Adipocyte (in vitro differentiated cells): Measurements from ENCODE around the gene ZFP90.
"Not testable (repeated sequence)": the region's sequence is repeated elsewhere in the genome, so short reads cannot be mapped to it uniquely, and the experiment has no call there.

ENCODE experiments used
- DNase-seq: peaks from one replicate; pipeline ENCODE4 v3.0.0-alpha.2; 2015; ENCODE audit warnings: low read depth
- H3K27me3 ChIP-seq: replicated peaks from 2 replicates; pipeline ENCODE4 v1.7.0; 2013; ENCODE audit warnings: mild to moderate bottlenecking, low read length, moderate library complexity; ENCODE audit not compliant: control insufficient read depth, insufficient read depth
- H3K36me3 ChIP-seq: 2 replicates; pipeline ENCODE4 v1.7.0; 2013; ENCODE audit warnings: low read length, mild to moderate bottlenecking, moderate library complexity; ENCODE audit not compliant: control insufficient read depth, insufficient read depth, severe bottlenecking
- H3K4me1 ChIP-seq: 2 replicates; pipeline ENCODE4 v1.7.0; 2013; ENCODE audit warnings: mild to moderate bottlenecking, low read length, moderate library complexity; ENCODE audit not compliant: control insufficient read depth, insufficient read depth
- H3K4me3 ChIP-seq: 2 replicates; pipeline ENCODE4 v1.7.0; 2013; ENCODE audit warnings: mild to moderate bottlenecking, low read length, moderate library complexity
- H3K9ac ChIP-seq: 2 replicates; pipeline ENCODE4 v1.7.0; 2013; ENCODE audit warnings: mild to moderate bottlenecking, low read length, moderate library complexity
- H3K9me3 ChIP-seq: 2 replicates; pipeline ENCODE4 v1.7.0; 2013; ENCODE audit warnings: mild to moderate bottlenecking, low read length, moderate library complexity; ENCODE audit not compliant: control insufficient read depth

Gene ZFP90

DNA sequence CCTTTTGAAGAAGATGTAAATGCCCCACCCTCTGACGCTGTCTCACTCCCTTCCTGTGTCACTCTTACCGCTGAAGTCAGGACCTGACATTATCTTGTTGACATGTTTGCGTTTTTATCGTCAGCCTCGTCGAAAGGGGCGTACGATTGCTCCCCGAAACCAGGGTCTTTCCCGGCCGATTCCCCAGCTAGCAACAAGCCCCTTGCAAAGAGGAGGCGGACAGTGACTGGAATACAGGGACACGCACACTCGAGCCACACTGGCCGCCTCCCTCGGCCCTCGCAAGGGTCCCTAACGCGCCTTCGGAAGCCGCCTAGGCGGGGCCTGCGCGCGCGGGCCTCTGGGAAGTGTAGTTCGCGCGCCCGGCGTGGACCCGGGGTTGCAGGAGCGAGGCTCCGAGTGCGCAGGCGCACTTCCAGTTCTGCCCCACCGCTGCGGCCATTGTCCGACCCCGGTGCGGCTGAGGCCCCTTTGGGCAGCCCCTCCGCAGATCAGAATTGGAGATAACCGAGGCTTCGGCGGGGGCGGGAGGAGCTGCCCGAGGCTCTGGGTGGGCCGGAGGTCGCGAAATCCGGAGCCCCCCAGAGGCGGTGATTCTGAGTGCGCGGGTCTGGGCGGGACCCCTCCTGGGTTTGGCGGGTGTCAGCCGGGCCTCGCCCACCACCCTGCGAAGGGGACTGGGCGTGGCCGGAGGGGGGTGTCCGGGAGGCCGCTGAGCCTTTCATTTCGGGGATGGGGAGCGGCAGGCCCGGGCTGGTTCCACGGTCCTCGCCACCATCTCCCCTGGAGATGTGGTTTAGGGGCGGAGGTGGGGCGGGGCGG, at the start of gene ZFP90:
Gene ZFP90 (plus strand): TSS at position 412 of the 822 bp plus-strand sequence. CDS start 502 bp downstream, outside the sequence.
- H3K4me3 ChIP-seq = peak within 1 kb of the TSS; percentile 82

DNA sequence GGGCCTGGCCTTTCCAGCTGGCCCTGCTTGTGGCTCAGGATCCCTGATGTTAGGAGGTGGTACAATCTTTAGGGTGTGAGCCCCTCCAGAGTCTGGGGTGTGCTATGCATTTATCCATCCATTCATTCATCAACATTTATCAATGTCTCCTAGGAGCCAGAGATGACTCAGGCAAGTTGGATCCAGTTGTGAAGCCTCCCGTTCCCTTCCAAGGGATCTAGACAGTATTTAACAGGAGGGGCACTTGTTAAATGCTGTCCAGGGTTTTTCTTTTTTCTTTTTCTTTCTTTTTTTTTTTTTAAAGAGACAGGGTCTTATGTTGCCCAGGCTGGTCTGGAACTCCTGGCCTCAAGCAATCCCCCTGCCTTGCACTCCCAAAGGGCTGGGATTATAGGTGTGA, 48.7 kb upstream of the ZFP90 start:
- H3K9ac ChIP-seq = no peak overlapping the region
- no peaks in the 10 kb centered on the region for H3K36me3 ChIP-seq
- H3K4me3 ChIP-seq = no peak overlapping the region

More for the DNA sequence above, at the start of gene ZFP90:
- DNase-seq = peak; percentile 98
- peaks cover 11% of the 10 kb centered on the region for H3K36me3 ChIP-seq
- peaks cover 5% of the 10 kb centered on the region for H3K4me1 ChIP-seq
- no peaks in the 10 kb centered on the region for H3K27me3 ChIP-seq
- no peaks in the 10 kb centered on the region for H3K9me3 ChIP-seq
- peak within 1 kb of the TSS; percentile 89 for H3K9ac ChIP-seq

DNA sequence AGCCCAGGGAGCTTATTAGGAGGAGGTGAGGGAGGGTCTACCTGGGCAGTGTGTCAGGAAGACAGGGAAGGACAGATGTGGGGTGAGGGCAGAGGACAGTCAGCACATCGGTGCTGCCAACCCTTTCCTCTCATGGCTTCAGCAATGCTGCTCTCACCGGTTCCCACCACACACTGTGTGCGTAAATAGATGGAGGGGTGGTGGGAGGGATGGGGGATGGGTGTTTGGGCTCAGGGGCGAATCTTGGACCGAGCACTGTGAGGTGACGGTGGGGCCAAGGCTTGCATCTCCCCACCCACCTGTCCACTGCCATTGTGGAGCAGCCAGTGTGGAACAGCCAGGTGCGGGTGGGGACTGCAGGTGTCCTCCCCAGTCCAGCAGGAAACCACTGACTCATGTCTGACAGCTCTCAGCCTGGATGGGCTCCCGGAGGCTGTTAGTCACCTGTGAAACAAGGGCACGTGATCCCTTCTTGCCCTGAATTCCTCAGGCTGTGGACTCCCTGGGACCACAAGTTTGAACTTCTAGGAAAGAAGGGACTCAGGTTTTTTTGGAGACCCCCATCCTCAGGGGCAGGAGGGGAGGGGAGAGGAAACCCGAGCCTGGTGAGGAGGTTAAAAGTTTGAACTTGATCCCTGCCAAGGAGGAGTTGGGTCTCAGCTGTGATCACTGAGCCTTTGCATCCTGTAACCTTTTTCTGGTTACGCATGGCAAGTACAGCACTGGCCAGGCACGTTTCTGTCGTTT, 48.1 kb upstream of the ZFP90 start:
- peaks cover 33% of the 10 kb centered on the region for H3K27me3 ChIP-seq
- H3K9me3 ChIP-seq = peaks cover 5% of the 10 kb centered on the region
- H3K4me3 ChIP-seq = no peak overlapping the region
- H3K36me3 ChIP-seq = no peaks in the 10 kb centered on the region
- no peak for DNase-seq
- H3K4me1 ChIP-seq = peaks cover 2% of the 10 kb centered on the region
- H3K9ac ChIP-seq = no peak overlapping the region

More for the DNA sequence above, 48.7 kb upstream of the ZFP90 start:
- no peak for DNase-seq
- no peaks in the 10 kb centered on the region for H3K4me1 ChIP-seq
- H3K9me3 ChIP-seq = peaks cover 5% of the 10 kb centered on the region
- H3K27me3 ChIP-seq = peaks cover 38% of the 10 kb centered on the region

DNA sequence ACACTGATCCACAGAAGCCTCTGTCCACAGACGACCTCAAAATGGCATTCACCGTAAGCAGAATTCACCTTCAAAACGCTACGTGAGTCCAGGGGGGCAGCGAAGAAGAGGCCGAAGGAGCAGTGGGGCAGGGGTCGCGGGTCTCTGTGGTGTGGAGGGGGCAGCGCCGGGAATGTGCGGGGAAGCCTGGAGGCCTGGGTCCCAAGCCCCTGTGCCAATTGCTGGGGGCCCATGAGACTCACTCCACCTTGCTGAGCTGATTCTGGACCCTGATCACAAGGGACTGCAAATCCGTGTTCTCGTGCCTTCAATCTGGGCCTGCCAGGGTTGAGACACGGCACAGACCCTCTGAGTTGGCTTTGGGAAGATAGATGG, 47.5 kb upstream of the ZFP90 start:
- Histone ChIP-seq H3K9me3 (peaks cover 5% of the 10 kb centered on the region), H3K4me3 (no peak overlapping the region), H3K36me3 (no peaks in the 10 kb centered on the region)

DNA sequence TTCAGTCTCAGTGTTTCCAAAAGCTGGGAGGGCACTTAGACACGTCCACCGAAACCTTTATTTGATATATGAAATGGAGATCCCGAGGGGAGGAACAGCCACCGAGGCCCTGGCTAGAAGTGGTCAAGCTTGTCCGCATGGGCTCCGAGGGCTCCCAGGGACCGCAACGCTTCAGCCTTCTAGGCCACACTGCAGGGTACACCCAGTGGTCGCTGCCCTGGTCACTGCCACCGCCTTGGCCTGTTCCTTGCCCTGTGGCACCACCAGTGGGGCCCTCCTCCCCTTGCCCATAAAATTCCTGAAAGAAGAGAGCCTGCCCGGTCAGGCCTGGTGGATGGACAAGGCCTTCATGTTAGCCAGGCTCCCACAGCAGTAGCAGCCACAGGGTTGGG, 46.9 kb upstream of the ZFP90 start:
- Histone ChIP-seq H3K4me1 (peaks cover 9% of the 10 kb centered on the region), H3K4me3 (no peak overlapping the region), H3K36me3 (no peaks in the 10 kb centered on the region), H3K27me3 (peaks cover 36% of the 10 kb centered on the region), H3K9me3 (peaks cover 5% of the 10 kb centered on the region), H3K9ac (no peak overlapping the region)
- no peak for DNase-seq

More for the DNA sequence above, 47.5 kb upstream of the ZFP90 start:
- H3K9ac ChIP-seq = no peak overlapping the region
- peaks cover 34% of the 10 kb centered on the region for H3K27me3 ChIP-seq
- peaks cover 4% of the 10 kb centered on the region for H3K4me1 ChIP-seq
- no peak for DNase-seq

DNA sequence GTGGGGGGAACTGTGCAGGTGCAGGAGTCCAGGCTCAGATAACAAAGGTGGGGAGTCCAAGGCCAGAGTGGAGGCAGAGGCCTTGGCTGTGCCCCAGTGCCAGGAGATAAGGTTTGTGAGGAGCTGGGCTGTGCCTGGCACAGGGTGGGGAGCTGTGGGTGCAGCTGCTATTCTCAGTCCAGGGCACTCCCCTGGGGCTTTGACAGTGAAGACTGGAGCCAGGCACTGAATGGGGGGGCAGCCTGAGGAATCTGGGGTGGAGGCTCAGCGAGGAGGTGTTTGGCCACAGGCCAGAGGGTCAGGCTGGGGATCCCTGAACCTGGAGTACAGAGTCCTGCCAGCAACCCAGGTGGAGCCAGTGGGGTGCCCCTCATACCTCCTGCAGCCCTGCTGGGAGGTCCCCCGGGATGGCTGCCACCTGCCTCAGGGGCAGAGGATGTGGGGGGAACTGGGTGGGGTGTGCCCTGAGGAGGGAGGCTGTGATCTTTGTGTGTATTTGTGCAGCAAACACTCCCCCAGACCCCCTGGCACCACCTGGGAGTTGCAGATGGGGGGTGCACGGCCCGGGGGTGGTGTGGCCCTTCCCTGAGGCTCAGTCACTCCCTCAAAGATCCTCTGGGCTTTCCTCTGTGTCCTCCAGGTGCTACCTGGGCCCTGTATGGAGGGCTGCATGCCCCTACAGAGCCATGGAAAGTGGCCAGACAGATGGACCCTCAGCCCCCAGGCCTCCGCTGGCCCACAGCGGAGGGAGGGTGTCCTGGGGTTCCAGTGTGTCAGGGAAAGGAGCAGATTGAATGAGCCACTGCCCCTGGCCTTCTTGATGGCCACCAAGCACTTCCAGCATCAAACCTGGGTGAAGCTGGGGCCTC, 46.3 kb upstream of the ZFP90 start:
- no peak overlapping the region for H3K9ac ChIP-seq
- peaks cover 34% of the 10 kb centered on the region for H3K27me3 ChIP-seq
- H3K36me3 ChIP-seq = no peaks in the 10 kb centered on the region
- H3K9me3 ChIP-seq = peaks cover 5% of the 10 kb centered on the region
- no peak overlapping the region for H3K4me3 ChIP-seq
- no peak for DNase-seq
- H3K4me1 ChIP-seq = peaks cover 10% of the 10 kb centered on the region

DNA sequence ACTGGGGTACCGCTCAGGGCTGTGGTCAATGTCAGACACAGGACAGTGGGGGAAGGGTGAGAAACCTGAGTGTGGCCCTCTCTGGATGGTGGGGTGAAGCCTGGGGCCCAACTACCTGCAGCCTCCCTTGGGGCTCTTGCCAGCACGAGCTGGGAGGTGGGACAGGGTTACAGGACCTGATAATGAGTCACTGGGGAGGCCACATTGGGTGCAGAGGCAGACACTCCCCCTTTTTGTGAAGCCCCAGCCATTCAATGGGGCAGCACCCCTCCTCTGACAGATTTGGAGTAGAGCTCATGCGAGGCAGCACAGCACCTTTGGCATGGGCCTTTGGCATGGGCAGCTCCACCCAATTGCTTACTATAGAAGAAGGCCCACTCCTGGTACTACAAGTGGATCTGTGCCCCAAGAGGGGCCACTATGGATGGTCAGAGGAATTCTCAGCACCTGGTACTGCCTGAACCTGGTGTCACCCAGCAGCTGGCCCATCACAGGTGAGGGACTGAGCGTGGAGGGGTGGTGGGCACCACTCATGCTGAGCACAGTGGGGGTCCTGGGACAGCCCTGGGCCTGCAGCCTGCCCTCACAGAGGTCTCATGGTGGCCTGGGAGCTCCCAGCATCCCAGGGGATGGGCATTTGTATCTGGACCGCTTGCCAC, 45.5 kb upstream of the ZFP90 start:
- Histone ChIP-seq H3K36me3 (no peaks in the 10 kb centered on the region), H3K9ac (no peak overlapping the region), H3K4me3 (no peak overlapping the region), H3K9me3 (peaks cover 5% of the 10 kb centered on the region), H3K4me1 (peaks cover 10% of the 10 kb centered on the region), H3K27me3 (peaks cover 29% of the 10 kb centered on the region)
- no peak for DNase-seq

DNA sequence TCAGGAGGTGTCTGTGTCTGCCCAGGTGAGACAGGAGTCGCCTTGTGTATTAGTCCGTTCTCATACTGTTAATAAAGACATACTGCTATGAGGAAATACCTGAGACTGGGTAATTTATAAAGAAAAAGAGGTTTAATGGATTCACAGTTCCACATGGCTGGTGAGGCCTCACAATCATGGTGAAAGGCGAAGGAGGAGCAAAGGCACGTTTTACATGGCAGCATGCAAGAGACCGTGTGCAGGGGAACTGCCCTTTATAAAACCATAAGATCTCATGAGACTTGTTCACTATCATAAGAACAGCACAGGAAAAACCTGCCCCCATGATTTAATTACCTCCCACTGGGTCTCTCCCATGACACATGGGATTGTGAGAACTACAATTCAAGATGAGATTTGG, 44.8 kb upstream of the ZFP90 start:
- H3K36me3 ChIP-seq, H3K4me1 ChIP-seq, H3K4me3 ChIP-seq, DNase-seq, H3K9ac ChIP-seq, H3K9me3 ChIP-seq: not testable (repeated sequence)
- peaks cover 29% of the 10 kb centered on the region for H3K27me3 ChIP-seq

DNA sequence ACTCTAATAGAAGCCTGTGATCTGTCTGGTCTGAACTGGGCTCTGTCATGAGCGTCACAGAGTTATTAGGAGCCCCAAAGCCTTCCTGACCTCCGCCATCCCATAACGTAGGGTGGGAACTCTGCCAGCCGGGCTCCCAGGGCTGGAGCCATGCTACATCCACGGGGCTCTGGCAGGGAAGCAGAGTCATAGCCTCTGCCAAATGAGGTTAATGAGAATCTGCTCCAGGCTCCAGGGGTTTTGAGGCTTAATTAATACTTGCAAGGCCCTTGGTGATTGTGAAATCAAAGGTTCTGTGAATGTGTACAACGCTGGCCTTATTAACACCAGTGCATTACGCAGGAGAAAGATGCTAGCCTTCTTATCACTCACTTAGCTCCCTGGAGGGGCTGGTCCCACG, 42.4 kb upstream of the ZFP90 start:
- Histone ChIP-seq H3K4me1 (peaks cover 10% of the 10 kb centered on the region), H3K36me3 (no peaks in the 10 kb centered on the region), H3K9ac (no peak overlapping the region), H3K9me3 (peaks cover 5% of the 10 kb centered on the region), H3K4me3 (no peak overlapping the region), H3K27me3 (peaks cover 37% of the 10 kb centered on the region)
- DNase-seq = no peak

DNA sequence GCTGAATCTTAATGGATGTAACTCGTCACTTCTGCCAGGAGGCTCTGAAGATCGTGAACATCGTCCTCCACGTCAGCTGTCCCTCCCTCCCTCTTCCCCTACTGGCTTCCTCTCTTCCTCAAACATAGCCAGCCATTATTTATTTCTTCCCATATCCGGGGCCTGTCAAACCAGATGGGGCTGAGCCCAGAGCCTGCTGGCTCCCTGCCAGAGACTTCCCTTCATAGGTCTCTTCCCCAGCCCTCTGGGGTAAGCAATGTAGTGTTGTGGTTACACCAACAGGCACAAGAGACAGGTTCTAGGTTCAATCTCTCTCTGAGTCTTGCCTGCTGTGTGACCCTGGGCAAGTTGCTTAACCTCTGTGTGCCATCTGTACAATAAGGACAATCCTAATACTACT, 40.1 kb upstream of the ZFP90 start:
- Histone ChIP-seq H3K9ac (no peak overlapping the region), H3K9me3 (peaks cover 4% of the 10 kb centered on the region), H3K27me3 (peaks cover 50% of the 10 kb centered on the region), H3K4me3 (no peak overlapping the region), H3K4me1 (peaks cover 10% of the 10 kb centered on the region), H3K36me3 (no peaks in the 10 kb centered on the region)
- DNase-seq = no peak
